Small intestine (tissue), 7 donors: ENCODE measurements around the gene CYP2W1. TPM values are rescaled to one million over a fixed set of nuclear protein-coding genes. Genes with fewer than 3 reads are reported as not detected.

Experiments
- DNase-seq, 2 donors: peaks; one replicate each; pipeline versions ENCODE4 v3.0.0 to v3.0.0-alpha.2; 2013
- FAIRE-seq: peaks from 2 replicates; lab custom pipeline; 2012; peaks lifted over from hg19 to GRCh38; lab: Jason Lieb, UNC
- H3K27ac ChIP-seq, 3 donors: one replicate each; pipeline ENCODE4 v1.5.1; 2013; ENCODE audit warnings: low read length in 2 of 3, mild to moderate bottlenecking in 2 of 3, control low read depth in 1 of 3, inconsistent platforms in 1 of 3, low read depth in 1 of 3, moderate library complexity in 1 of 3
- H3K27me3 ChIP-seq, 3 donors: one replicate each; pipeline ENCODE4 v1.6.1; 2013; ENCODE audit warnings: low read length in 3 of 3, inconsistent platforms in 1 of 3; ENCODE audit not compliant: control insufficient read depth in 3 of 3, insufficient read depth in 3 of 3
- H3K36me3 ChIP-seq, 3 donors: one replicate each; pipeline ENCODE4 v1.6.1; 2013; ENCODE audit warnings: low read length in 3 of 3, inconsistent platforms in 1 of 3, low read depth in 1 of 3, mild to moderate bottlenecking in 1 of 3, moderate library complexity in 1 of 3; ENCODE audit not compliant: control insufficient read depth in 3 of 3, insufficient read depth in 2 of 3
- H3K4me1 ChIP-seq, 3 donors: one replicate each; pipeline ENCODE4 v1.6.1; 2013; ENCODE audit warnings: low read length in 2 of 3, inconsistent platforms in 1 of 3, low read depth in 1 of 3, mild to moderate bottlenecking in 1 of 3, moderate library complexity in 1 of 3; ENCODE audit not compliant: control insufficient read depth in 3 of 3, insufficient read depth in 2 of 3
- H3K4me3 ChIP-seq, 3 donors: one replicate each; pipeline ENCODE4 v1.5.1; 2013; ENCODE audit warnings: low read length in 3 of 3, control low read depth in 1 of 3, inconsistent platforms in 1 of 3, low read depth in 1 of 3, mild to moderate bottlenecking in 1 of 3, moderate library complexity in 1 of 3
- H3K9me3 ChIP-seq, 2 donors: one replicate each; pipeline ENCODE4 v1.6.1; 2013; ENCODE audit warnings: low read depth in 1 of 2, low read length in 1 of 2; ENCODE audit not compliant: control insufficient read depth in 2 of 2, insufficient read depth in 1 of 2
- WGBS, 3 donors: extraction: QIAGEN DNeasy Blood & Tissue Kit; methylation state at CpG; one replicate each; pipeline ENCODE4 v1.1.7; 2013; 5-methylcytosine and 5-hydroxymethylcytosine counted together
- polyA plus RNA-seq, 4 donors: library from polyadenylated mRNA; stranded (reverse) in 3 of 4; unstranded in 1 of 4; fragments of 200-250 nt in 3 of 4; fragments of 120-200 nt in 1 of 4; gene quantifications; one replicate each; pipeline versions ENCODE4 v1.2.1 to v1.2.3, GENCODE V29; 2013
- donor health status: healthy with polysubstance abuse.
- donor health status: control.
- donor health status: control.
- donor health status: Bipolar disorder and iron deficiency.
- donor health status: healthy.

The CYP2W1 gene
- polyA plus RNA-seq, 4 donors, result 0.81 to 1,098 (median 1.1) TPM

- Histone ChIP-seq H3K9me3 (no peaks in the 10 kb centered on the region), H3K36me3 (peaks cover 0 to 69% (median 0%) of the 10 kb centered on the region in 3 donors), H3K4me3 (peak overlapping the region in 1 of 3 donors; percentile 95), H3K27me3 (peaks cover 0 to 2% (median 0%) of the 10 kb centered on the region in 3 donors), H3K27ac (peak overlapping the region in 2 of 3 donors; percentile 40 to 44), H3K4me1 (peaks cover 0 to 63% (median 0%) of the 10 kb centered on the region in 3 donors)
- WGBS, 3 donors, result 85 to 86% (median 86%) methylated on average over 41 to 56 of the region's 56 CpGs
- no peak for FAIRE-seq
- DNase-seq, result peak in 1 of 2 donors; percentile 39
Measured at GRCh38 chr7:986766-987751, 4.1 kb downstream of the CYP2W1 start.

GRCh38 chr7:987909-988308 is 4.9 kb downstream of the CYP2W1 start:
- WGBS, 3 donors, result 52 to 81% (median 72%) methylated on average over 6 of the region's 6 CpGs
- Histone ChIP-seq H3K9me3 (no peaks in the 10 kb centered on the region), H3K4me1 (peaks cover 0 to 63% (median 0%) of the 10 kb centered on the region in 3 donors), H3K36me3 (peaks cover 0 to 69% (median 0%) of the 10 kb centered on the region in 3 donors), H3K4me3 (peak overlapping the region in 1 of 3 donors; percentile 95), H3K27me3 (peaks cover 0 to 2% (median 0%) of the 10 kb centered on the region in 3 donors), H3K27ac (peak overlapping the region in 1 of 3 donors; percentile 40)
- DNase-seq (no peak), FAIRE-seq (no peak)

- Histone ChIP-seq H3K27me3 (peaks cover 0 to 2% (median 0%) of the 10 kb centered on the region in 3 donors), H3K9me3 (no peaks in the 10 kb centered on the region), H3K36me3 (peaks cover 0 to 66% (median 0%) of the 10 kb centered on the region in 3 donors), H3K4me1 (peaks cover 0 to 67% (median 0%) of the 10 kb centered on the region in 3 donors), H3K4me3 (peak overlapping the region in 1 of 3 donors; percentile 11), H3K27ac (peak overlapping the region in 1 of 3 donors; percentile 40)
- DNase-seq, result no peak
- WGBS, 3 donors, result 37 to 82% (median 75%) methylated on average over 20 to 24 of the region's 24 CpGs
- no peak for FAIRE-seq
Measured at GRCh38 chr7:988426-988911, 5.5 kb downstream of the CYP2W1 start.

- H3K27ac ChIP-seq, result no peak overlapping the region
- FAIRE-seq, result no peak
Measured at GRCh38 chr7:988963-989529, 6.1 kb downstream of the CYP2W1 start.

GRCh38 chr7:990352-990932 is 7.5 kb downstream of the CYP2W1 start:
- Histone ChIP-seq H3K4me3 (no peak overlapping the region), H3K4me1 (peaks cover 0 to 62% (median 0%) of the 10 kb centered on the region in 3 donors), H3K9me3 (no peaks in the 10 kb centered on the region), H3K36me3 (peaks cover 0 to 54% (median 0%) of the 10 kb centered on the region in 3 donors), H3K27me3 (peaks cover 0 to 2% (median 0%) of the 10 kb centered on the region in 3 donors), H3K27ac (peak overlapping the region in 1 of 3 donors; percentile 51)
- FAIRE-seq (no peak), DNase-seq (peak in 1 of 2 donors; percentile 81)
- WGBS, 3 donors, result 73 to 84% (median 83%) methylated on average over 29 to 36 of the region's 36 CpGs

More at GRCh38 chr7:988963-989529, 6.1 kb downstream of the CYP2W1 start:
- peaks cover 0 to 69% (median 0%) of the 10 kb centered on the region in 3 donors for H3K4me1 ChIP-seq
- peaks cover 0 to 61% (median 0%) of the 10 kb centered on the region in 3 donors for H3K36me3 ChIP-seq
- no peak for DNase-seq
- peaks cover 0 to 2% (median 0%) of the 10 kb centered on the region in 3 donors for H3K27me3 ChIP-seq
- H3K9me3 ChIP-seq, result no peaks in the 10 kb centered on the region
- H3K4me3 ChIP-seq, result no peak overlapping the region
- 60 to 83% (median 82%) methylated on average over 12 to 15 of the region's 15 CpGs for WGBS, 3 donors

- no peak overlapping the region for H3K4me3 ChIP-seq
- FAIRE-seq (no peak), DNase-seq (no peak)
- H3K9me3 ChIP-seq, result no peaks in the 10 kb centered on the region
- peaks cover 0 to 2% (median 0%) of the 10 kb centered on the region in 3 donors for H3K27me3 ChIP-seq
- peak overlapping the region in 1 of 3 donors; percentile 51 for H3K27ac ChIP-seq
- H3K36me3 ChIP-seq, result peaks cover 0 to 54% (median 0%) of the 10 kb centered on the region in 3 donors
- H3K4me1 ChIP-seq, result peaks cover 0 to 55% (median 0%) of the 10 kb centered on the region in 3 donors
- 14 to 55% (median 52%) methylated on average over 30 to 35 of the region's 35 CpGs for WGBS, 3 donors
Measured at GRCh38 chr7:990933-991728, 8.2 kb downstream of the CYP2W1 start.

- Histone ChIP-seq H3K27me3 (peaks cover 0 to 2% (median 0%) of the 10 kb centered on the region in 3 donors), H3K27ac (peak overlapping the region in 1 of 3 donors; percentile 51), H3K4me3 (no peak overlapping the region), H3K9me3 (no peaks in the 10 kb centered on the region), H3K4me1 (peaks cover 0 to 48% (median 0%) of the 10 kb centered on the region in 3 donors), H3K36me3 (peaks cover 0 to 54% (median 3%) of the 10 kb centered on the region in 3 donors)
- WGBS, 3 donors, result 51 to 74% (median 71%) methylated on average over 30 to 34 of the region's 34 CpGs
- FAIRE-seq (no peak), DNase-seq (peak in 1 of 2 donors; percentile 69)
Measured at GRCh38 chr7:991729-992656, 9.0 kb downstream of the CYP2W1 start.
